ENCODE measurements around the gene COL6A3. TPM values are rescaled to one million over a fixed set of nuclear protein-coding genes. Genes with fewer than 3 reads are reported as not detected.

The COL6A3 gene
- total RNA-seq, 1 experiment from 2014 or later = 1.2 TPM

GRCh38 chr2:237293978-237294377 lies 120.0 kb downstream of the COL6A3 start:
- H3K4me3 ChIP-seq (replicated peaks in 1 of 2; ENCODE audit: low read depth in 1 of 2, low read length in 2 of 2) = no peak overlapping the region
- DNase-seq (ENCODE audit: low read depth, low spot score) (no peak), ATAC-seq (no peak)
- H3K36me3 ChIP-seq (ENCODE audit: control insufficient read depth in 1 of 2, insufficient read depth in 2 of 2, low read length in 2 of 2) = no peaks in the 10 kb centered on the region
- no peak overlapping the region for H3K4me2 ChIP-seq (ENCODE audit: low read length)
- TF ChIP-seq SP1 (IDR thresholded peaks at IDR 0.05; ENCODE audit: low read depth) (no peak), CEBPB (IDR thresholded peaks at IDR 0.05; ENCODE audit: low read depth) (no peak), SRF (IDR thresholded peaks at IDR 0.05; ENCODE audit: low read depth) (no peak), MAX (IDR thresholded peaks at IDR 0.05) (no peak), ZFX (IDR thresholded peaks at IDR 0.05) (no peak), ATF3 (IDR thresholded peaks at IDR 0.05) (no peak), JUND (IDR thresholded peaks at IDR 0.05) (no peak), ELF1 (IDR thresholded peaks at IDR 0.05; ENCODE audit: borderline replicate concordance, low read depth) (no peak), YY1 (IDR thresholded peaks at IDR 0.05; ENCODE audit: extremely low read depth, insufficient replicate concordance, low read depth, low read length) (no peak), EGR1 (IDR thresholded peaks at IDR 0.05; ENCODE audit: low read depth) (no peak), REST (IDR thresholded peaks at IDR 0.05; ENCODE audit: low read depth) (no peak), ZBTB33 (IDR thresholded peaks at IDR 0.05; ENCODE audit: extremely low read depth, insufficient replicate concordance, low read length) (no peak), RAD21 (IDR thresholded peaks at IDR 0.05; ENCODE audit: low read depth) (no peak), TCF7L2 (IDR thresholded peaks at IDR 0.05; ENCODE audit: borderline replicate concordance, extremely low read depth, insufficient read depth, insufficient read length) (no peak), POLR2AphosphoS5 (IDR thresholded peaks at IDR 0.05; ENCODE audit: low read depth, low read length) (no peak), SIN3A (IDR thresholded peaks at IDR 0.05; ENCODE audit: low read depth) (no peak), ZNF274 (IDR thresholded peaks at IDR 0.05; ENCODE audit: low read depth, low read length) (no peak), EZH2phosphoT487 (IDR thresholded peaks at IDR 0.05; ENCODE audit: borderline replicate concordance) (no peak), POLR2A (IDR thresholded peaks at IDR 0.05; ENCODE audit: borderline replicate concordance, extremely low read depth, insufficient read depth, insufficient read length) (no peak)
- H3K9ac ChIP-seq (ENCODE audit: low read length) = no peak overlapping the region
- ChIA-PET CTCF (no interaction called here), RAD21 (ENCODE audit: low non-redundant PET in 1 of 2, low total read pairs in 2 of 2, uncharacterized antibody in 2 of 2, unreplicated experiment in 2 of 2) (no interaction called here), POLR2A (no interaction called here)
- H4K20me1 ChIP-seq (ENCODE audit: insufficient read depth) = no peaks in the 10 kb centered on the region
- H3K4me1 ChIP-seq (ENCODE audit: control insufficient read depth in 1 of 2, insufficient read depth in 2 of 2, low read length in 2 of 2) = peaks cover 24 to 47% of the 10 kb centered on the region in 2 experiments
- no TSS peak for BruUV-seq (replicated peaks)
- no peak overlapping the region for H3K27ac ChIP-seq (ENCODE audit: low read depth, low read length)
- no peaks in the 10 kb centered on the region for H3K9me3 ChIP-seq (ENCODE audit: control insufficient read depth in 1 of 2, insufficient read depth in 1 of 2, low read depth in 1 of 2, low read length in 2 of 2)
- H3K79me2 ChIP-seq (ENCODE audit: insufficient read depth, low read length) = no peaks in the 10 kb centered on the region
- no peak overlapping the region for H2AFZ ChIP-seq (ENCODE audit: low read depth, low read length, poor library complexity, severe bottlenecking)
- intact Hi-C loops (cut with micrococcal nuclease) = no loop called here
- H3K27me3 ChIP-seq (ENCODE audit: insufficient read depth, low read length) = no peaks in the 10 kb centered on the region
- no peaks in the 10 kb centered on the region for H3K9me2 ChIP-seq (ENCODE audit: insufficient read depth)
